Endothelial cell of umbilical vein (primary cell): ENCODE data around the gene GRID1. TPM values are rescaled to one million over a fixed set of nuclear protein-coding genes. Genes with fewer than 3 reads are reported as not detected.

Source experiments
- BruUV-seq: library from RNA; stranded (reverse); fragments of 400-500 nt; replicated peaks from 2 replicates; lab custom pipeline; 2021; lab: Mats Ljungman, UMichigan
- CTCF ChIA-PET: fragments of 300-600, 350-600 bp; sonication (Branson Sonifier 250); formaldehyde crosslinking; loops from one replicate; lab custom pipeline; 2021; ENCODE audit warnings: antibody characterized with exemption, inconsistent platforms; lab: Charles Lee
- POLR2A ChIA-PET: fragments of 300-600, 350-600 bp; sonication (Branson Sonifier 250); formaldehyde crosslinking; loops from one replicate; lab custom pipeline; 2021; ENCODE audit warnings: antibody characterized with exemption, inconsistent platforms; lab: Charles Lee
- DNase-seq: peaks from one replicate; pipeline ENCODE4 v3.0.0-alpha.2; 2011; ENCODE audit warnings: low read depth, low spot score
- FAIRE-seq: peaks from 2 replicates; lab custom pipeline; 2011; peaks lifted over from hg19 to GRCh38; lab: Jason Lieb, UNC
- H2AFZ ChIP-seq: 2 replicates; pipeline ENCODE4 v1.6.0; 2012; ENCODE audit warnings: low read depth, low read length, control low read depth, inconsistent platforms
- H3K27ac ChIP-seq: 2 replicates; pipeline ENCODE4 v1.5.1; 2011; ENCODE audit warnings: low read depth, mild to moderate bottlenecking, control low read depth, low read length, moderate library complexity; ENCODE audit not compliant: insufficient read depth
- H3K27me3 ChIP-seq, 2 experiments: 2 replicates each; pipeline versions ENCODE4 v1.6.0 to v1.6.1; 2011; ENCODE audit warnings: low read length in 2 of 2, mixed read lengths in 1 of 2; ENCODE audit not compliant: control insufficient read depth in 2 of 2, insufficient read depth in 2 of 2
- H3K36me3 ChIP-seq, 2 experiments: 2 replicates in 1 of 2; 3 replicates in 1 of 2; pipeline ENCODE4 v1.5.1; 2011; ENCODE audit warnings: low read length in 2 of 2, mild to moderate bottlenecking in 1 of 2, moderate library complexity in 1 of 2; ENCODE audit not compliant: control insufficient read depth in 2 of 2, insufficient read depth in 2 of 2; ENCODE audit errors: extremely low read depth in 1 of 2
- H3K4me1 ChIP-seq: 3 replicates; pipeline ENCODE4 v1.5.1; 2011; ENCODE audit warnings: mild to moderate bottlenecking, low read length; ENCODE audit not compliant: control insufficient read depth, insufficient read depth; ENCODE audit errors: extremely low read depth
- H3K4me2 ChIP-seq: 2 replicates; pipeline ENCODE4 v1.6.1; 2011; ENCODE audit warnings: low read length, control low read depth, mixed read lengths; ENCODE audit not compliant: insufficient read depth
- H3K4me3 ChIP-seq, 3 experiments: fragments of 200-600 bp in 1 of 3; sonication (generic), shearing (Covaris generic) in 1 of 3; replicated peaks in 1 of 3; 2 replicates each; pipeline ENCODE4 v1.5.1; 2011 to 2016; ENCODE audit warnings: control low read depth in 3 of 3, low read length in 3 of 3, mild to moderate bottlenecking in 2 of 3, inconsistent platforms in 1 of 3, low read depth in 1 of 3, moderate library complexity in 1 of 3; ENCODE audit not compliant: insufficient read depth in 1 of 3
- H3K79me2 ChIP-seq: 2 replicates; pipeline ENCODE4 v1.6.0; 2012; ENCODE audit warnings: low read length, inconsistent platforms; ENCODE audit not compliant: control insufficient read depth, insufficient read depth
- H3K9ac ChIP-seq: replicated peaks from 2 replicates; pipeline ENCODE3; 2011; ENCODE audit warnings: low read length, control low read depth; ENCODE audit not compliant: insufficient read depth; ENCODE audit errors: extremely low read depth
- H3K9me1 ChIP-seq: replicated peaks from 3 replicates; pipeline ENCODE4 v1.6.0; 2011; ENCODE audit warnings: mild to moderate bottlenecking, low read length; ENCODE audit not compliant: control insufficient read depth, insufficient read depth; ENCODE audit errors: extremely low read depth
- H3K9me3 ChIP-seq: replicated peaks from 2 replicates; pipeline ENCODE4 v1.5.1; 2012; ENCODE audit warnings: low read length, inconsistent platforms; ENCODE audit not compliant: control insufficient read depth, insufficient read depth
- H4K20me1 ChIP-seq: replicated peaks from 2 replicates; pipeline ENCODE3; 2011; ENCODE audit warnings: mild to moderate bottlenecking, low read length; ENCODE audit not compliant: control insufficient read depth, insufficient read depth; ENCODE audit errors: extremely low read depth
- CTCF ChIP-seq, 2 donors: IDR thresholded peaks; 1 replicate in 1 of 2; 2 replicates in 1 of 2; pipeline ENCODE4 v1.5.1; 2011; ENCODE audit warnings: low read length in 2 of 2, mild to moderate bottlenecking in 2 of 2, moderate library complexity in 2 of 2, control low read depth in 1 of 2, inconsistent platforms in 1 of 2, low read depth in 1 of 2; ENCODE audit not compliant: insufficient read depth in 1 of 2; ENCODE audit errors: extremely low read depth in 1 of 2
- EZH2 ChIP-seq: IDR thresholded peaks from 2 replicates; pipeline ENCODE4 v1.6.1; 2012; ENCODE audit warnings: borderline replicate concordance, low read depth, mild to moderate bottlenecking, moderate library complexity, low read length, inconsistent platforms; ENCODE audit not compliant: severe bottlenecking
- FOS ChIP-seq: IDR thresholded peaks from 2 replicates; pipeline ENCODE4 v1.6.1; 2011; ENCODE audit warnings: mild to moderate bottlenecking, low read length, moderate library complexity, borderline replicate concordance; ENCODE audit not compliant: insufficient read depth
- GATA2 ChIP-seq: IDR thresholded peaks from 2 replicates; pipeline ENCODE4 v1.7.0; 2011; ENCODE audit warnings: low read depth, mild to moderate bottlenecking, moderate library complexity, mixed read lengths, low read length; ENCODE audit not compliant: insufficient read length, insufficient read depth
- JUN ChIP-seq: IDR thresholded peaks from 2 replicates; pipeline ENCODE4 v1.6.1; 2011; ENCODE audit warnings: borderline replicate concordance, low read depth; ENCODE audit not compliant: insufficient read length, insufficient read depth
- MAX ChIP-seq: IDR thresholded peaks from 2 replicates; pipeline ENCODE4 v1.6.1; 2011; ENCODE audit not compliant: insufficient read depth, insufficient read length
- MYC ChIP-seq: IDR thresholded peaks from one replicate; pipeline ENCODE4 v1.6.1; 2011; ENCODE audit warnings: mild to moderate bottlenecking, low read depth, low read length
- POLR2A ChIP-seq: IDR thresholded peaks from 2 replicates; pipeline ENCODE4 v1.6.1; 2012; ENCODE audit warnings: low read depth, mild to moderate bottlenecking, control low read depth, low read length
- POLR2AphosphoS5 ChIP-seq: IDR thresholded peaks from 2 replicates; pipeline ENCODE4 v1.6.1; 2012; ENCODE audit warnings: low read depth, mild to moderate bottlenecking, control low read depth, low read length, moderate library complexity; ENCODE audit not compliant: insufficient read depth
- dilution Hi-C: fragments of 300-500 bp; cut with MboI; formaldehyde crosslinking; loops from one replicate; pipeline ENCODE4 v1.15.0; 2019; ENCODE audit warnings: low sequenced_read_pairs; ENCODE audit not compliant: extremely low pct_ligation_motif_present
- intact Hi-C: fragments of 100-400 bp; cut with micrococcal nuclease; formaldehyde crosslinking; loops from one replicate; pipeline ENCODE4 v1.10.0; 2022
- polyA plus RNA-seq, 4 experiments: library from polyadenylated mRNA; depleted of rRNA in 3 of 4; stranded (reverse) in 3 of 4; unstranded in 1 of 4; fragments of >200 nt; gene quantifications; 2 replicates each; pipeline versions ENCODE4 v1.2.1 to v1.2.3, GENCODE V29; 2011 to 2012; ENCODE audit warnings: missing spikeins in 1 of 4
- total RNA-seq: library from RNA; stranded (reverse); gene quantifications from 2 replicates; pipeline ENCODE4 v1.2.3, GENCODE V29; 2021

Gene GRID1
- total and polyA plus RNA-seq, 2 donors (not counting 3 experiments of a cell fraction or from before 2014, with no cell fraction given) = not detected

- no peak overlapping the region for H3K4me3 ChIP-seq
- H3K27ac ChIP-seq = no peak overlapping the region
- H3K9me1 ChIP-seq = no peaks in the 10 kb centered on the region
- intact Hi-C loops = no loop called here
- no peaks in the 10 kb centered on the region for H3K36me3 ChIP-seq
- no peaks in the 10 kb centered on the region for H3K9me3 ChIP-seq
- H3K4me2 ChIP-seq = no peak overlapping the region
- FAIRE-seq = no peak
- ChIA-PET CTCF (no interaction called here), POLR2A (no interaction called here)
- no peaks in the 10 kb centered on the region for H3K79me2 ChIP-seq
- dilution Hi-C loops = no loop called here
- peaks cover 25% of the 10 kb centered on the region in 2 experiments for H3K27me3 ChIP-seq
- H3K9ac ChIP-seq = no peak overlapping the region
- H3K4me1 ChIP-seq = no peaks in the 10 kb centered on the region
- H4K20me1 ChIP-seq = no peaks in the 10 kb centered on the region
- TF ChIP-seq POLR2AphosphoS5 (no peak), MAX (no peak), GATA2 (no peak), CTCF (IDR thresholded peaks at IDR 0.05; ENCODE audit: extremely low read depth in 1 of 2, insufficient read depth in 1 of 2, low read depth in 1 of 2, low read length in 2 of 2) (no peak), MYC (no peak), FOS (no peak), JUN (no peak), POLR2A (no peak), EZH2 (no peak)
- no TSS peak for BruUV-seq
- DNase-seq = no peak
- H2AFZ ChIP-seq = no peak overlapping the region
Observed at GRCh38 chr10:86372784-86373239, 6.2 kb upstream of the GRID1 start.
